Umbilical cord (tissue), 2 donors: ENCODE data around the gene LGR4. TPM values are rescaled to one million over a fixed set of nuclear protein-coding genes. Genes with fewer than 3 reads are reported as not detected.

Experiments
- DNase-seq: peaks from one replicate; pipeline ENCODE4 v3.0.0-alpha.2; 2015; ENCODE audit warnings: low spot score
- total RNA-seq: library from RNA; depleted of rRNA; stranded (reverse); fragments of >200 nt; gene quantifications from one replicate; pipeline ENCODE4 v1.2.3, GENCODE V29; 2014; ENCODE audit warnings: low replicate concordance; ENCODE audit not compliant: insufficient read depth

LGR4 gene
- total RNA-seq, 1 donor from 2014 or later, result 106 TPM

GRCh38 chr11:27404427-27404826 lies 68.2 kb downstream of the LGR4 start:
- no peak for DNase-seq

GRCh38 chr11:27403195-27403594 lies 69.4 kb downstream of the LGR4 start:
- no peak for DNase-seq

DNA sequence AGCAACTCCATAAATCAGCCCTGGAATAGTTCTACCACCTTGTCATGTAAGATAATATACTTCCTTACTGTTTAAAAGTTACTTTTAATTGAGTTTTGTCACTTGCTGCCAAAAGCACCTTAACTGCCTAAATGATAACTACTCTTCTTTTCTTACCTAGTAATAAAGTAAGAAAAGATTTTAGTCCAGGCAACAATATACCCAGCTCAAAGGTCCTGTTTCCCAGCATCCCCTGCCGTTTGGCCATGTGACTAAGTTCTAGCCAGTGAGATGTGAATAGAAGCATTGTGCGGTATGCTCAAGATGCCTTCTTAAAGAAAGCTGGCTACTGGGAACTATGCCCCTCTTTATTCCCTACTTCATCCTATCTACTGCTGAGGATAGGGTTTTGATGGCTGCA lies 70.1 kb downstream of the LGR4 start:
- no peak for DNase-seq

- no peak for DNase-seq
Observed at GRCh38 chr11:27401833-27402316, 70.7 kb downstream of the LGR4 start.

- no peak for DNase-seq
Observed at GRCh38 chr11:27401280-27401832, 71.2 kb downstream of the LGR4 start.

- DNase-seq, result no peak
Observed at GRCh38 chr11:27398400-27398770, 74.2 kb downstream of the LGR4 start.

DNA sequence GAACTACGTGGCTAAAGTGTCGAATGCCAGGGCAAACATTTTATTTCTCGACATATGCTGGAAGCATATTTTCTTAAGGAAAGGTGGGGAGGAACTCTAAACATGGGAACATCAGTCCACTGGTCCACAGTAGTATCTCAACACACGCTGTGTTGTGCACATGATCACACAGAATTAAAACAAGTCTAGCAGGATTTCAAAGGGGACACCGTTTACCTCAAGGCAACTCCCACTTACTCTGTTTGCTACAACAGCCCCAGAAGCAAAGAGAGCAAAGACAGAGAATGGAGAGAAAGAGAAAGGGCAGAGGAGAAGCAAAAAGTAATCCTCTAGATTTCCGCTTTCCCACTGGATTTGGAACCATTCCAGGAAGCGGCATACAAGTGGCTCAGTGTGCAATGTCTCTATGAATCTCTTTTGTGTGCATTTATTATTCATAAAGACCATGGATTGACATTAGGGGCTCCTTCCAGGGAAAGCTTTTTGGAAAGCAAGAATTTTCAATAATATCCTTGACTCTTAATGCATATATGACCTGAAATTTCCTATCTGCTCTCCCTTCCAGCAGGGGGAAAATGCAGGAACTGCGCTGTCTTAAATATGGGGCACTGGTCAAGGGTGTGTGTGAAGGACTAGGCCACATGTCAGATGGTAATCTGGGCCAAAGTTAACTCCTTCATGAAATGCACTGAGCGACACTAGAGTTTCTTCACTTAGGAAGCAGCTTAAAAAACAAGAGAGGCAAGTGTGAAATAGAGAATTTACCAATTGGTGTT lies 74.8 kb downstream of the LGR4 start:
- DNase-seq, result peak; percentile 40

DNA sequence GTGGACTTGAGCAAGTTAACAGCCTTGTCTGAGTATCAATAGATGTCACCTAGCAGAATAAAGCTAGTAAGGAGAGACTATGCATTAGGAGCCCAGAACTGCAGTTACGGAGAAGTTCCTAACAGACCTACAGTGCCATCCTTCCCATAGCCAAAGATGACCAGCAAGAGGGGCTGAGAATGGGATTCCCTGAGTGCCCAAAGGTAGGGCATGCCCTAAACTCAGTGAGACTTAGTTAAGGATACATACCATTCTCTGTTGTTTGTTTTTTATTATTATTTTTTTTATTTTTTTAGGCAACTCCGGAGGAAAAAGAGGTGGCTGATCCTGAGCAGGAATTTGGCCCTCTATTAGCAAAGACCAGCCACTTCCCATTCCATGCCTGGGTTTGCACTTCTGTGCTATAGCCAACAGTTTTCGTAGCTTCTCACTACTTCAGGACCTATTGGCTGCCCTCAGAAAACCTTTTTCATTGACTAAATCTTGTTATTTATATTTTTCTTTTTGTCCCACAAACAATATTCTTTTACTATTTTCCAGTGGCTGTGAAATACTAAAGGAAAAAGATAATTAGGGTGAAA lies 76.2 kb downstream of the LGR4 start:
- DNase-seq, result no peak

DNA sequence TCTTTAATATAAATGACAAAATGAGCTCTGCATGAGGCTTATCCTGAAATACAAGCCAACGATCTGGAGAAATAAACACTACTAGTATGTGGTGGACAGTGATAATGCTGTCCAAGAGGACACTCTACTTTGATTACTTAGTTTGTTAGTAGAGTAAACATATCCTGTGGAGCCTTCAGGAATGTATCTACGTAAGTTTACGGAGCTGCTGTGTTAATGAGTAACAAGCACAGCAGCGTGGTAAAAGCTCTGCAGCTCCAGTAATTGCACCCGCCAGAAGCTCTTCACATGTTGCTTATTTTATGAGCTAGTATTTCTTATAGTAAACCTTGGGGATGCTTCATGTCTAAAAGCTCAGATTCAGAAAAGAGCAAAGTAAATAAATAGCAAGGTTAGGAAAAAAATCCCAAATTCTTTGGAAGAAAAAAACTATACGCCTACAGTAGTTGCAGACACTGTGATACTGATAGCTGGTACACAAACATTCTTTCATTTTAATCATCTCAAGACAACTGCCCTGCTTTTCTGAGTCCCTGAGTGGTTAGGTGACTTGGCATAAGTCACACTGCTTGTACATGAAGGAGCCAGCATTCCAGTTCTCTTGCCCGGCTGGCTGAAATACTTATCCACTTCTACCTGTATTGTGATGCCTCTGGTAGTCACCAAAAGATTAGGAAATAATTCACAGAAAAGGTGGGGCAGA lies 76.9 kb downstream of the LGR4 start:
- DNase-seq, result no peak

- DNase-seq, result no peak
Observed at GRCh38 chr11:27394781-27395228, 77.8 kb downstream of the LGR4 start.

GRCh38 chr11:27392278-27393114 lies 80.1 kb downstream of the LGR4 start:
- peak; percentile 92 for DNase-seq

DNA sequence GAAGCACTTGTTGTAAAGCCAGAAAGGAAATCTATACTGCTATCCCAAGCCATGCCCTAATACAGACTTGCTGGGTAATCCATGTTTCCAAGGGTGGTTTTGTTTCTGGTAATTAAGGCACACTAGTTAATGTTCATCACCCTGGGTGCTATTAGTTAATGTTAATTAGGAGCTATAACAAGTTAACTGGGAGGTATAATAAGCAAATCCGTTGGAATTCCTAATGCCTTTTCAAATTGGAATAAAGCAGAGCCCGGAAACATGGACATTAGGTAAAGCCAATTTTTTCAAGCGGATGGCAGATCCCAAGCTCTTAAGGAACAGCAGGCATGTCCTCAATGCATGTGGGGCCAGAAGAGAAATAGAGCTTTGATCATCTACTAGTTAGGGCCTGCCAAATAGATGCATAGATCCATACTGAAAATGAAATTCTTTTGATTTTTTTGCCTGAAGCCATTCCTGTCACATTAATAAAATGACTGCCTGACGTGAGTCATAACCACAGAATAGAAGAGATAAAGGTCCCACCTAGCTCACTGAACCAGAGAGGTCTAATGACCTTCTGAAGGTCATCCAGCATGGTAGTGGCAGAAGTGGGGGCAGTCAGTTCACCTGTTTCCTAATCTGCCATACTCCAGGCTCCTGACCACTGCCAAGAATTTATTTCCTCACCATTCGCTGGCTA lies 81.1 kb downstream of the LGR4 start:
- no peak for DNase-seq

DNA sequence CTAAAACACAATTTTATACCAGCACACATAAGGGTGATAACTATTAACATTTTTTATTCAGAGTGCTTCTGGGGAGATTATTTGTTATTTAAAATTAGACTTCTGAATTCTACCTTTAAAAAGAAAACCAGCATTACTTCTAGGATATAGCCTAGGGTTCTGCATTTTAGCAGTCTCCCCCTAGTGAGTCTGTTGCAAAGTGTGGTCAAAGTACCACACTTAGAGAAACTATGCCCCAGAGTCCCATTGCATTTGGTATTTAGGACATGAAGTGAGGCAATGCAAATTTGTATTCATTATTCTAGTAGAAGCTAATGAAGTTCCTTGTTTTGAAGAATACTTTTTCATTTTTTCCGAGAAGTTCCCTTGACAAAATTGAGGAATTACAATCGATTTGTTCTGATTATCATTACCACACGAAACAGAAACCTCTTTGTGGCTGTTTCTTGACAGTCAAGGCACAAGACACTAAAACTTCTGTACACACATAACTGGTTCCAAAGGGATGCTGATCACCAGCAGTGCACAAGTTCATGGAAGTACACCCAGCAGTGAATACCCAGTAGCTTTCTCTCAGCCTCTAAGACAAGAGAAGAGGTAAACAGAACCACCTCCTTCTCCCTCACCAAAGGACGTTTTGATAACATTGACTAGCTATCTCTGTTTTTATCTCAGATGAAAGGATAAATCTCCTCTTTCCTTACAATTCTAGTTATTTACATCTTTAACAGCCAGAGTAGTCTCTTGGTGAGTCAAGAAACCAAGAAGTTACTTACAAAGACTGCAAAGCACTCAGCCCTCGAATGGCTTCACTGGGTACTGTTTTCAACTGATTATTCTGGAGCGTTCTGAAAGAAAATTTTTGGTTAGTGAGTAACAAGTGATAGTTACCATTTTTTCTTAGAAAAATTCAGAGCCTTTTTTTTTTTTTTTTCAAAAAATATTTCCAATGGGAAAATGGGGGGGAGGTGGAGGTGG lies 82.0 kb downstream of the LGR4 start:
- no peak for DNase-seq

DNA sequence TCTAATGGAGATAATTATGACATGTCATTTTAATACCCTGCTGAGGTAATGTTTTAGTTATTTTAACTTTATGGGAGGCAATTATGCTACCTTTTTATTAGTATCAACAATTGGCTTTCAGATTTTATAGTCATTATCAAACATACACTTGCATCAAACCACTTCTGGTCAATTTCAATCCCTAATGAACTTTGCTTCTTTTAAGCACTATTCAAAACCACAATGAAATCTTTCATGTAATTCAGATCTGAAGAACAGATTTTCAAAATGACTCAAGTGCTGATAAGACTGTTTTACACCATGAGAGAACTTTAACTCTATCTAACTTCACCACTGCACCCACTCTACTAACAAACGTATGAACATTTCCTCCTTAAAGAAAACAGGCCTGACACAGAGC lies 83.7 kb downstream of the LGR4 start:
- peak; percentile 53 for DNase-seq

DNA sequence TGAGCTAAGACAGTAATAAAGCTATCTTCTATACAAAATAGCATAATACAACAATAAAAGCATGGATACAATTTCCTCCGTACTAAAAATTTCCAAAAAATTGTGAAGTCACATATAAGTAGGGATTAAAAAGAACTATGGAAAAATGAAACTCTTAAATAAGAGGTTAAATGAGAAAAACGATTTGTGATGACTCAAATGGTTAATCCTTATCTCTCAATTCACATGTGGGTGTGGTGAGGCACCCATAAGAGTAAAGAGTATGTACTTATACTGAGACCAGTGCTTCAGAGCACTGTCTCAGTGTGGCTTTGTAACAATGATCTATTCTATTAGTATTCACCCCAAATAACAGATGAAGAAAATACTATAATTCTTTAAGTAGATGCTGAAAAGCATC lies 84.6 kb downstream of the LGR4 start:
- no peak for DNase-seq

GRCh38 chr11:27387362-27387761 lies 85.2 kb downstream of the LGR4 start:
- no peak for DNase-seq

DNA sequence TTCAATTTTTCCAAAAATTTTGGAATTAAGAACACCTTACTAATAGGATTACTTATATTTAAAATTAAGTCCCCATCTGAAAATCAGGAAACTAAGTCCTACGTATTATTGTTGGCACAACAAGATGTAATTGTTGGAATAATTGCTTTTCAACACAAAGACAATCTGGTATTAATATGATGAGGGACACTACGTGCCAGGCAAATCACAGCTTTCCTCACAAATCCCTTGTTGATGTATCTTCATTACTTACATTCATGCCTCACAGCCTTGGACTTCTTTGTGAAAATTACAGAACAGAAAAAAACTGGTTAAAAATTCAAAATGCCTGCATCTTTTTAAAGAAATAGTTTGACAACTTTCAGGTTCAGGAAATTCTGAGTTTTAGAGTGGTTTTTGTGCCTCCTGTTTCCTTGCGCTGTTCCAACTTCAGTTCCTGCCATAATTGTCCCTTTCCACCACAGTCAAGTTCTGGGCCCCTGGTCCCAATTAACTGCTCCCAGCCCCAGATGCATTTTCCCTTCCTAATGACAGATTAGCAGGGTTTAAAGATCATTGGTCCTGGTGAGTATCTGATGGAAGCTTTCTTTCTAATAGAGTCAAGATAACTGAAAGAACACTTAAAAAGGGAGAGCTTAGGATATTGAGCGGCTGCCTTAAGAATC lies 86.3 kb downstream of the LGR4 start:
- no peak for DNase-seq

DNA sequence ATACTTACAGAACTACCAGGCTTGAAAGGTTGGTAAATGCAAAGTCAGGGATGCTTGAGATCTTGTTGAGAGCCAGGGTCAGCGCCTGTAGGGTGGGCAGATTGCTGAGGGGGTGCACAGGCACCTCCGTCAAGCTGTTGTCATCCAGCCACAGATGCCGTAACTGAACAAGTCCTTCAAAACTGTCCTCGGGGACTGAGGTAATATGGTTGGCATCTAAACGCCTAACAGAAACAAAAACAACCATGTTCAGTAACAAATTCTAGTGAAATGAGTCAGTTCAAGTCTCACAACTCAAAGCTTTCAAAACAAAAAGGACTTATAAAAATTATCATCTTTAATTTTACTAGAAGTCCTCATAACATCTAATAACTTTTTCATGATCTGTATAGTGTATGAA lies 87.3 kb downstream of the LGR4 start:
- no peak for DNase-seq

- no peak for DNase-seq
Observed at GRCh38 chr11:27384227-27384626, 88.4 kb downstream of the LGR4 start.
